Glomerular visceral epithelial cell (primary cell): Measurements from ENCODE around the gene REXO2.
A peak's percentile ranks its signal among the peaks of the same experiment; 100 is the strongest.

ENCODE experiments used
- DNase-seq: peaks from one replicate; pipeline ENCODE4 v3.0.0-alpha.2; 2016; ENCODE audit errors: extremely low spot score

Gene REXO2

GRCh38 chr11:114439229-114440120 is at the start of gene REXO2:
Gene REXO2, plus strand, starts transcription at chr11:114439467. Its CDS starts 62 bp downstream, at chr11:114439529.
- DNase-seq, result peak; percentile 93

DNA sequence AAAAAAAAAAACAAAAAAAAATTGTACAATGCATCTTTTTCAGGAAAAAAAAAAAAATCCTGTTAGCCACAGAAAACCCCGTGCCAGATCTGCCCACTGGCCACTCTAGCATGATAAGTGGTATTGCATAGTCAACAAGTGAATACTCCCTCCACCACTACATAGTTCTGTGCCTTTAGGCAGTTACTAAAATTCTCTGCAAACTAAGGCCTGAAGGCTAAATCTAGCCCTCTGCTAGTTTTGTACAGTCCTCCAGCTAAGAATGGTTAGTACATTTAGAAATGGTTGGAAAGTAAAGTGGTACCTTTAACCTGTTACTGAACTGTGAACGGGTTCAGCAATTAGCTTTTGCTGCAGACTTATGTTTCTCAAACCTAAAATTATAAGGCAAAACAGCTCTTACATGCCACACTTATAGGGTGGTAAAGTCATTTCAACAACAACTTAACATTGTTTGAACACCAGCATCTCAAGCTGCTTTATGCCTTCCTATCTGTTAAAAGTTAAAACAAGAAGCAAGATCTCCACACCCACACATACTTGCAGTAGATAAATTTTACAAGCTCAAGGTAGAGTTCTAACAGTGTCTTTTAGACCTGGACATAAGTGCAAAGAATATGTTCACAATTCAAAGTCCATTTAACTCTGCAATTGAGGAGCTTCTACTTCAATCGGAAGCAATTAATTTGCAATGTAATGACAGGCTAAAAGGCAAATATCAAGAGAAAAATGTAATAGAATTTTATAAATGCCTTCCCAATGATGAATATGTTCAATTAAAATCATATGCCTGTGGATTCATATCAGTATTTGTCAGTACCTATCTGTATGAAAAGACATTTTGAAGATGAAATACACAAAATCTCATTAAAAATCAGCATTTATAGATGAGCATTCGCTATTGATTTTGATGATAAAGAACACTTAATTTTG is 46.3 kb upstream of the REXO2 start:
- no peak for DNase-seq

DNA sequence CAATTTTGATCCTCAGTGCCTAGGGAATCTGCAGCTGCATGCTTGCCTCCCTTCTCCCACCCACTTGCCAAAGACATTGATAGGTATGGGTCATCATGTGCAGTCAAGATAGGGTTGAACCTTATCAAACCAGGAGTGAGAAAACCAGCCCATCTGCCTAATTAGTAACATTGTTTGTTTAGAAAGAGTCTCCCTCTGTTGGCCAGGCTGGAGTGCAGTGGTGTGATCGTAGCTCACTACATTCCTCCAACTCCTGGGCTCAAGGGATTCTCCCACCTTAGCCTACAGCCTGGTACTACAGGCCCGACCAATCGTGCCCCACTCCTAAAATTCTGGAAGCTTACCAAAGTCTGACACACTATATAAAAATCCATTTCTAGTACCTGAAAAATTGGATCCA is 43.5 kb upstream of the REXO2 start:
- peak; percentile 14 for DNase-seq

GRCh38 chr11:114396916-114397315 is 42.4 kb upstream of the REXO2 start:
- DNase-seq, result no peak

- DNase-seq, result no peak
These were observed 41.8 kb upstream of the REXO2 start for GRCh38 chr11:114397349-114397982.

GRCh38 chr11:114398303-114398920 is 40.9 kb upstream of the REXO2 start:
- no peak for DNase-seq

GRCh38 chr11:114399490-114400215 is 39.6 kb upstream of the REXO2 start:
- no peak for DNase-seq

DNA sequence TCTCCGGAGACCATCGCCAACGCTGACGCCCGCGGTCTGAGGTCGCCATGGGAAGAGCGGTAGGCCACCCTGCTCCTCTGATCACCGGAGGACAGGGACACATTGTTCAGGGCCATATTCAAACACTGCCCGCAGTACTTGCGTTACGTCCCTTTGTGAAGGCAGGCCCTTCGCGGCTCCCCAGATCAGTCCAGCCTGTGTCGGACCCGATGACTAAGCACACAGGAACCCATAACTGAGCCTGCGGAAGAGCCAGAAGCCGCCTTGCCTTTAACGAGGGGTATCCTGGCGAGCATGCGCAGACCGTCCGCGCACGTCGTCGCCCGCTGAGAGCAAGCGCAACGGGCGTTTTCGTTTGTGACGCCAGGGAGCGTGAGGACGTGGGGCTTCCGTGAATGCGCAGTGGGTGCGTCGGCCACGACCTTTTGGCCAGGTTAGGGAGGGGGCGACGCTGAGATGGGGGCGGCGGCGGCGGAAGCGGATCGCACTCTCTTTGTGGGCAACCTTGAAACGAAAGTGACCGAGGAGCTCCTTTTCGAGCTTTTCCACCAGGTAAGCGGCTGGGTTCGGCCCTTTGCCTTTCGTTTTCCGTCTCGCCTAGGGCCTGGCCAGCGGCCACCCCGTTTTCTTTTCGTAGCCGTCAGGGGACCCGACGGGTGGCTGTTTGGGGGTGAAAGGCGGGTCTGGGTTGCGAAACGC is 38.9 kb upstream of the REXO2 start, which contains the start of the genes C11orf71 and RBM7:
Gene C11orf71 (minus strand): TSS at position 296 of the 699 bp plus-strand sequence. CDS start 180 bp downstream, at position 116.
Gene RBM7 (plus strand): TSS at position 451 of the 699 bp plus-strand sequence. CDS start 6 bp downstream, at position 457.
- peak; percentile 99 for DNase-seq

GRCh38 chr11:114400915-114401223 is 38.4 kb upstream of the REXO2 start:
- DNase-seq, result no peak

DNA sequence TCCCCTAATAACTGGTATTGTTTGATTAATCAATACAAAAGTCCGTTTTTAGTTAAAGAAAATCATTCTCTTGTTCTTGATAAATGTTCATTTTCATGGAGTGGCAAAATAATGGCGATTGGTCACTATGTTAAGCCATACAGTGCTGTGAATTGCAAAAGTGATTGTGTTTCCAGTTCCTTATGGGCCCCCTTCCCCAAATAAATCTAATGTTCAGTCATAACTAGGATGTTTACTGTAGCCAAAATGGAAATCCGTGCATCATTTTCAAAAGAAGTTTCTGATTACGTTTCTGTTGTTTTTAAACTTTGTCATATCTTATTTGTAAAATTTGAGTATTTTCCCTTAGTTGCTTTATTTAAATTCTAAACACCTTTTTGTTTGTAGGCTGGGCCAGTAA is 38.0 kb upstream of the REXO2 start:
- DNase-seq, result no peak

DNA sequence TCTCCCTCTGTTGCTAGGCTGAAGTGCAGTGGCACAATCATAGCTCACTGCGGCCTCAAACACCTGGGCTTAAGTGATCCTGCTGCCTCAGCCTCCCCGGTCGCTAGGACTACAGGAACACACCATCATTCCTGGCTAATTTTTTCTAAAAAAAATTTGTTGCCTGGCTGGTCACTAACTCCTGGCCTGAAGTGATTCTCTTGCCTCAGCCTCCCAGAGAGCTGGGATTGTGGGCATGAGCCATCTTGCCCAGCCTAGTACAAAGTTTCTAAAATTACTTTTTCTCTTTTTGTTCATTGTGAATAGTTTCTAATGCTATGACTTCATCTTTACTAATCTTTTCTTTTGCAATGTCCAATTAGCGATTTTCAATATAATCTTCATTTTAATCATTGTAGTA is 26.3 kb upstream of the REXO2 start:
- no peak for DNase-seq

GRCh38 chr11:114413958-114414357 is 25.3 kb upstream of the REXO2 start:
- DNase-seq, result no peak

GRCh38 chr11:114416441-114416961 is 22.8 kb upstream of the REXO2 start:
- peak; percentile 60 for DNase-seq

GRCh38 chr11:114426280-114426679 is 13.0 kb upstream of the REXO2 start:
- DNase-seq, result no peak

DNA sequence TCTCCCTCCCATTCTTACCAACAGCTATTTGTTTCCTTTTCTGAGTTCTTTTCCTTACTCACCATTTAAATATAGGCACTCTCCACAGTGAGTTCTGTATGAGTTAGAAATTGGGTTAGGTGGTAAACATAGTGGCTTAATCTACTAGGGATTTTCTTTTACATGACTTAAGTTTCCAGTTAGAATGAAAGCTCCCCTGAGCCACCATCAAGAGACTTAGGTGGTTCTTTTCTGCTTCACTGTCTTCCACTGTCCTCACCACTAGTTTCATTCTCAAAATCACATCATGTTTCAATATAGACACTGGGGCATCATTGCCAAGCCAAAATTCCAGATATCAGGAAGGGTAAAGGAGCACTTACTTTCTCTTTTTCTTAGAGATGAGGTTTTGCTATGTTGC is 9.0 kb upstream of the REXO2 start:
- no peak for DNase-seq

DNA sequence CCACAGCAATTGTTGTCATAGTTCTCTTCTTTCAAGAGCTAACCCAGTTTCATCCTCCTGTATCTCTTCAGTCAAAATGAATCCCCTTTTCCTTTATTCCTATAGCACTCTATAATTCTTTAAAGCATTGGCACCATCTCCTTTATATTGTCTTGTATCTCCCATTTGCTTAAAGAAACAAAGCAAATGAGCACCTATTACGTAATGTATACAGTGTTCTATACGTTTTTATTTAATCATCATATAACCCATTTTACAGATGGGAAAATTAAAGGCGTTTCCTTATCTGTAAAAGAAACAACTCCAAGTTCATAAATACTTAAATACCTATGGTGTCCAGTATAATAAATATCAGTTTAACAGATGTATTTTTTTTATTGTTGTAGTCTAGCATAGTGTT is 6.4 kb upstream of the REXO2 start:
- DNase-seq, result no peak

DNA sequence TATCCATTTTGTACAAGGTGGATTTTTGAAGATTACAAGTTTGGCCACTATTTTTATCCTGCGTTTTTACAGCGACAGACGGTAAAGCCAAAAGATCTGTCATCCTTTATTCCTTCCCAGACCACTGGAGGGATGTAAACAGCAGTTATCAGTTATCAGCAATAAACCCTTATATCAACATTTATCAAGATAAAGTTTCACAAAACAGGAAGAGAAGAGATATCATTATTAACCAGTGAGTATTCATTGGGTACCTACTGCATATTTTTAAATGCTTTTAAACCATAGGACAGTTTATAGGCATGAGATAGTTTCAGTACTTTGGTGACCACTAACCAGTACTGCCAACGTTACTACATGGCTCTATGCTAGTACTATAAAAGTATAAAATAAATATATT is 5.9 kb upstream of the REXO2 start:
- DNase-seq, result no peak

GRCh38 chr11:114438303-114438702 is 964 bp upstream of the REXO2 start:
- DNase-seq, result peak; percentile 26

DNA sequence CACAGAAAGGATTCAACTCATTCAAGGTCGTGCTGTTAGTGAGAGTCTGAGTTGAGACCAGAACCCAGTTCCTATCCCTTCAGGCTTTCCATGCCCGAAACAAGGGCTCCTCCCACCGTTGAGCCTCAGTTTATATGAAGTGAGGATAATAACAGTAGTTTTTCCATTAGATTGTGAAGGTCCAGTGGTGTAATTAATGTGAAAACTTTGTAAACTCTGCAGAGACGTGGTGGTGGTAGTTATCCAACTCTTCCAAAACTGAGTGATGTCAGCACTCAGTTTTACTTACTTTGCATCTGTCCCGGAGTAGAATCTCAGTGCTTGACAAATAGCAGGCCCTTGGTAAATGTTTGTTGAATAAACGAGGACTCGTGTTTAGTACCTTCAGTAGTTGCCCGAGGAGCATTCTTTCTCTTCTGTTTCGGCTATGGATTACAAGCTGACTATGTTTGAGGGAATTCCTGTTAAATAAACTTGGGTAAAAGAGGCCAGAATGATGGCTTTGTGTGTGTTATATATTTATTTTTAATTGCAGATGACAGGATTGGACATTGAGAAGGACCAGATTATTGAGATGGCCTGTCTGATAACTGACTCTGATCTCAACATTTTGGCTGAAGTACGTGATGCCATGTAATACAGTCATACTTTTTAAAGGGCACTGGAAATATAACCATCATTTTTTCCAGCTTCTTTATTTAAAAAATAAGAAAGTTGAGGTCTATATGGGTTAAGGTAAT is 1.0 kb downstream of the REXO2 start:
- DNase-seq, result no peak
